HepG2 (cell line): Measurements from ENCODE around the gene ZDHHC19. TPM values are rescaled to one million over a fixed set of nuclear protein-coding genes. Genes with fewer than 3 reads are reported as not detected.
A peak's percentile ranks its signal among the peaks of the same experiment; 100 is the strongest.

ENCODE experiments used
- ADNP ChIP-seq: sonication (generic); formaldehyde crosslinking; IDR thresholded peaks from 2 replicates; pipeline ENCODE4 v1.4.0; 2020; ENCODE audit warnings: missing genetic modification reagents
- CENPT ChIP-seq: sonication (generic); formaldehyde crosslinking; IDR thresholded peaks from 2 replicates; pipeline ENCODE4 v1.8.0; 2022; ENCODE audit warnings: low read depth, mild to moderate bottlenecking, moderate library complexity, missing genetic modification reagents
- DNMT1 ChIP-seq: sonication (generic); formaldehyde crosslinking; IDR thresholded peaks from 2 replicates; pipeline ENCODE4 v1.5.1; 2020; ENCODE audit warnings: mild to moderate bottlenecking, missing genetic modification reagents
- HNRNPK ChIP-seq: fragments of 200-400 bp; formaldehyde crosslinking; IDR thresholded peaks from 2 replicates; pipeline ENCODE4 v1.6.1; 2018; ENCODE audit warnings: low read length, low read depth, moderate library complexity, mild to moderate bottlenecking; ENCODE audit not compliant: poor library complexity, severe bottlenecking
- HOXA9 ChIP-seq: sonication (generic); formaldehyde crosslinking; IDR thresholded peaks from 2 replicates; pipeline ENCODE4 v1.8.1; 2022; ENCODE audit warnings: missing genetic modification reagents, mild to moderate bottlenecking, moderate library complexity, borderline replicate concordance
- KDM1A ChIP-seq: IDR thresholded peaks from 2 replicates; pipeline ENCODE4 v1.6.1; 2016; ENCODE audit warnings: missing compliant biosample characterization
- KDM5B ChIP-seq: sonication (generic); formaldehyde crosslinking; IDR thresholded peaks from 2 replicates; pipeline ENCODE4 v1.4.0; 2020; ENCODE audit warnings: missing genetic modification reagents, mild to moderate bottlenecking, borderline replicate concordance
- MIER2 ChIP-seq: IDR thresholded peaks from 2 replicates; pipeline ENCODE4 v1.6.1; 2016; ENCODE audit warnings: missing biosample characterization, missing genetic modification reagents
- MTERF4 ChIP-seq: sonication (generic); formaldehyde crosslinking; IDR thresholded peaks from 2 replicates; pipeline ENCODE4 v1.8.0; 2023; ENCODE audit warnings: mild to moderate bottlenecking, missing genetic modification reagents
- NFRKB ChIP-seq: fragments of 450-650 bp; IDR thresholded peaks from 2 replicates; pipeline ENCODE4 v1.6.1; 2017
- PHF8 ChIP-seq: sonication (generic); formaldehyde crosslinking; IDR thresholded peaks from 2 replicates; pipeline ENCODE4 v1.5.0; 2020; ENCODE audit warnings: missing genetic modification reagents
- RBM22 ChIP-seq: fragments of 200-400 bp; formaldehyde crosslinking; optimal IDR thresholded peaks from 2 replicates; pipeline ENCODE3; 2017; ENCODE audit warnings: mild to moderate bottlenecking, low read length, moderate library complexity
- RNF2 ChIP-seq: fragments of 450-650 bp; conservative IDR thresholded peaks from 2 replicates; pipeline ENCODE4 v1.6.1; 2016; ENCODE audit warnings: low read depth
- SMAD1 ChIP-seq: sonication (generic); formaldehyde crosslinking; IDR thresholded peaks from 2 replicates; pipeline ENCODE4 v1.4.0; 2020; ENCODE audit warnings: missing genetic modification reagents, low read depth, mild to moderate bottlenecking, borderline replicate concordance
- SMAD9 ChIP-seq: sonication (generic); formaldehyde crosslinking; IDR thresholded peaks from 2 replicates; pipeline ENCODE4 v1.5.1; 2020; ENCODE audit warnings: mild to moderate bottlenecking, missing genetic modification reagents
- ZBTB46 ChIP-seq: sonication (generic); formaldehyde crosslinking; IDR thresholded peaks from 2 replicates; pipeline ENCODE4 v1.4.0; 2020; ENCODE audit warnings: mild to moderate bottlenecking, missing genetic modification reagents, borderline replicate concordance
- ZKSCAN8 ChIP-seq: IDR thresholded peaks from 2 replicates; pipeline ENCODE4 v1.6.1; 2016; ENCODE audit warnings: borderline replicate concordance, missing genetic modification reagents, missing compliant biosample characterization
- ZNF3 ChIP-seq: IDR thresholded peaks from 2 replicates; pipeline ENCODE4 v1.7.0; 2017; ENCODE audit warnings: inconsistent platforms
- ZNF44 ChIP-seq: sonication (generic); formaldehyde crosslinking; IDR thresholded peaks from 2 replicates; pipeline ENCODE4 v1.5.1; 2020; ENCODE audit warnings: mild to moderate bottlenecking, missing genetic modification reagents
- ZNF563 ChIP-seq: sonication (generic); formaldehyde crosslinking; IDR thresholded peaks from 2 replicates; pipeline ENCODE4 v1.8.0; 2022; ENCODE audit warnings: mild to moderate bottlenecking, moderate library complexity, missing genetic modification reagents
- ZSCAN29 ChIP-seq: sonication (generic); formaldehyde crosslinking; conservative IDR thresholded peaks from 2 replicates; pipeline ENCODE4 v1.4.0; 2020; ENCODE audit warnings: mild to moderate bottlenecking, missing genetic modification reagents
- polyA plus RNA-seq, 8 experiments: library from polyadenylated mRNA; depleted of rRNA in 3 of 8; stranded (reverse) in 7 of 8; unstranded in 1 of 8; fragments of >200 nt; fragmentation: Illumina TruSeq in 4 of 8; extraction: Trizol in 4 of 8; gene quantifications; 2 replicates each; pipeline versions ENCODE4 v1.2.1 to v1.2.3, GENCODE V29; 2011 to 2016; ENCODE audit warnings: low read depth in 4 of 8, missing spikeins in 1 of 8, mixed read lengths in 1 of 8; ENCODE audit not compliant: insufficient read depth in 1 of 8
- total RNA-seq, 5 experiments: library from RNA; depleted of rRNA; stranded (reverse); fragments of >200 nt; fragmentation: Illumina TruSeq; extraction: Trizol; gene quantifications; 2 replicates each; pipeline ENCODE4 v1.2.3, GENCODE V29; 2016; ENCODE audit warnings: low read depth in 1 of 5
- TF ChIP-seq, protein P1 (sequence below): sonication (generic); formaldehyde crosslinking; IDR thresholded peaks from 2 replicates; pipeline ENCODE4 v1.4.0; 2020; ENCODE audit warnings: missing genetic modification reagents, borderline replicate concordance
- TF ChIP-seq, protein P2 (sequence below): sonication (generic); formaldehyde crosslinking; IDR thresholded peaks from 2 replicates; pipeline ENCODE4 v1.4.0; 2020; ENCODE audit warnings: mild to moderate bottlenecking, low read depth, missing genetic modification reagents
- TF ChIP-seq, protein P3 (sequence below): sonication (generic); formaldehyde crosslinking; IDR thresholded peaks from 2 replicates; pipeline ENCODE4 v1.5.0; 2020; ENCODE audit warnings: missing genetic modification reagents

Gene ZDHHC19
- total and polyA plus RNA-seq, 2 of the 13 experiments (the other 11 are each of a cell fraction or from before 2014, with no cell fraction given) = 0.22 to 0.53 TPM

DNA sequence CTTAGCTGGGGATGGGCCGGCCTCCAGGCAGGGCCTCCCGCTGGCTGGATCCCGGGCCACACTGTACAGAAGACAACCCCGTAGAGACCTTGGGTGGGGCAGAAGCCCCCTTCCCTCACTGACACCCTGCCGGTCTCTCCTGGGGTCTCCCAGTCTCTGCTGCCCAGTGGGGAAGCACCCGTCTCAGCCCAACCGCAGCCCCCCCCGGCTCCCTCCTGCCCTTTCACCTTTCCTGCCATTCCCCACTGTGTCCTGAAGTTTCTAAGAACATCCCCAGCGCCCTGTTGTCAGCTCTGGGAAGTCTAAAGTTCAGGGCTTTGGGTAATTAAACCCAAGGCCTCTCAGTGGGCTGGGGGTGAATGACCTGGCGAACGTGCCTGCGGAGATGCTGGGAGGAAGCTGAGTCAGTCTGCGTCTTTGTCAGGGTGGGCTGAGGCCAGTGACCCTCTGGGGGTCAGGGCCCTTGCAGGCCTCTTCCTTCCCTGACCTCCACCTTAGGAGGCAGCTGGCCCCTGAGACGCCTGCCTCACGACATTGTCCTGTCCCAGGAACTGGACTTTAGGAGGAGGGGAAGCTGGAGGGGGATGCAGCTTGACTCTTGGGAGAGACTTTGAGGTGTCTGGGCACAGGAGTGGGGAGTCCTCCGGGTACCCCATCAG, 3.7 kb upstream of the ZDHHC19 start (continued):
- TF ChIP-seq, protein P1, sequence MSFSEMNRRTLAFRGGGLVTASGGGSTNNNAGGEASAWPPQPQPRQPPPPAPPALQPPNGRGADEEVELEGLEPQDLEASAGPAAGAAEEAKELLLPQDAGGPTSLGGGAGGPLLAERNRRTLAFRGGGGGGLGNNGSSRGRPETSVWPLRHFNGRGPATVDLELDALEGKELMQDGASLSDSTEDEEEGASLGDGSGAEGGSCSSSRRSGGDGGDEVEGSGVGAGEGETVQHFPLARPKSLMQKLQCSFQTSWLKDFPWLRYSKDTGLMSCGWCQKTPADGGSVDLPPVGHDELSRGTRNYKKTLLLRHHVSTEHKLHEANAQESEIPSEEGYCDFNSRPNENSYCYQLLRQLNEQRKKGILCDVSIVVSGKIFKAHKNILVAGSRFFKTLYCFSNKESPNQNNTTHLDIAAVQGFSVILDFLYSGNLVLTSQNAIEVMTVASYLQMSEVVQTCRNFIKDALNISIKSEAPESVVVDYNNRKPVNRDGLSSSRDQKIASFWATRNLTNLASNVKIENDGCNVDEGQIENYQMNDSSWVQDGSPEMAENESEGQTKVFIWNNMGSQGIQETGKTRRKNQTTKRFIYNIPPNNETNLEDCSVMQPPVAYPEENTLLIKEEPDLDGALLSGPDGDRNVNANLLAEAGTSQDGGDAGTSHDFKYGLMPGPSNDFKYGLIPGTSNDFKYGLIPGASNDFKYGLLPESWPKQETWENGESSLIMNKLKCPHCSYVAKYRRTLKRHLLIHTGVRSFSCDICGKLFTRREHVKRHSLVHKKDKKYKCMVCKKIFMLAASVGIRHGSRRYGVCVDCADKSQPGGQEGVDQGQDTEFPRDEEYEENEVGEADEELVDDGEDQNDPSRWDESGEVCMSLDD (CRISPR knock-in tag) = 0 out of 2 replicates have a peak, but pooled peaks have one; percentile 21
- TF ChIP-seq ZNF44 (no peak), MTERF4 (CRISPR knock-in tag) (no peak), RNF2 (no peak), SMAD1 (no peak), KDM5B (peak; percentile 78; the same call in 1 of the 2 replicates), HNRNPK (no peak), ZSCAN29 (CRISPR knock-in tag) (no peak), ZNF563 (CRISPR knock-in tag) (peak; percentile 23; the same call in 1 of the 2 replicates), PHF8 (CRISPR knock-in tag) (peak; percentile 52), DNMT1 (CRISPR knock-in tag) (no peak), ZKSCAN8 (CRISPR knock-in tag) (no peak; the same call in 1 of the 2 replicates), SMAD9 (0 out of 2 replicates have a peak, but pooled peaks have one; percentile 30), ZNF3 (CRISPR knock-in tag) (no peak), ADNP (no peak), NFRKB (no peak), KDM1A (CRISPR knock-in tag) (peak; percentile 81; the same call in 1 of the 2 replicates), RBM22 (no peak), HOXA9 (CRISPR knock-in tag) (no peak), MIER2 (CRISPR knock-in tag) (peak; percentile 41; the same call in 1 of the 2 replicates), ZBTB46 (CRISPR knock-in tag) (no peak), CENPT (CRISPR knock-in tag) (no peak)
- TF ChIP-seq, protein P2, sequence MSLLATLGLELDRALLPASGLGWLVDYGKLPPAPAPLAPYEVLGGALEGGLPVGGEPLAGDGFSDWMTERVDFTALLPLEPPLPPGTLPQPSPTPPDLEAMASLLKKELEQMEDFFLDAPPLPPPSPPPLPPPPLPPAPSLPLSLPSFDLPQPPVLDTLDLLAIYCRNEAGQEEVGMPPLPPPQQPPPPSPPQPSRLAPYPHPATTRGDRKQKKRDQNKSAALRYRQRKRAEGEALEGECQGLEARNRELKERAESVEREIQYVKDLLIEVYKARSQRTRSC = no peak
- TF ChIP-seq, protein P3, sequence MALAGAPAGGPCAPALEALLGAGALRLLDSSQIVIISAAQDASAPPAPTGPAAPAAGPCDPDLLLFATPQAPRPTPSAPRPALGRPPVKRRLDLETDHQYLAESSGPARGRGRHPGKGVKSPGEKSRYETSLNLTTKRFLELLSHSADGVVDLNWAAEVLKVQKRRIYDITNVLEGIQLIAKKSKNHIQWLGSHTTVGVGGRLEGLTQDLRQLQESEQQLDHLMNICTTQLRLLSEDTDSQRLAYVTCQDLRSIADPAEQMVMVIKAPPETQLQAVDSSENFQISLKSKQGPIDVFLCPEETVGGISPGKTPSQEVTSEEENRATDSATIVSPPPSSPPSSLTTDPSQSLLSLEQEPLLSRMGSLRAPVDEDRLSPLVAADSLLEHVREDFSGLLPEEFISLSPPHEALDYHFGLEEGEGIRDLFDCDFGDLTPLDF (CRISPR knock-in tag) = no peak
